Uterus (tissue), 4 donors: ENCODE data around the gene FOS. TPM values are rescaled to one million over a fixed set of nuclear protein-coding genes. Genes with fewer than 3 reads are reported as not detected.

Experiments used
- DNase-seq, 2 donors: peaks; one replicate each; pipeline ENCODE4 v3.0.0-alpha.2; 2019 to 2020
- H3K27ac ChIP-seq, 2 donors: fragments of 200-600 bp; sonication (generic); 1 replicate in 1 of 2; 2 replicates in 1 of 2; pipeline ENCODE4 v1.5.1; 2016 to 2018
- H3K27me3 ChIP-seq, 2 donors: fragments of 200-600 bp; sonication (generic); one replicate each; pipeline ENCODE4 v1.5.1; 2018 to 2019; ENCODE audit warnings: control low read depth in 1 of 2
- H3K36me3 ChIP-seq, 2 donors: fragments of 200-600 bp; sonication (generic); one replicate each; pipeline ENCODE4 v1.5.1; 2019; ENCODE audit warnings: control low read depth in 1 of 2
- H3K4me1 ChIP-seq, 2 donors: fragments of 200-600 bp; sonication (generic); one replicate each; pipeline ENCODE4 v1.5.1; 2018 to 2019; ENCODE audit warnings: control low read depth in 1 of 2
- H3K4me3 ChIP-seq, 2 donors: fragments of 200-600 bp; sonication (generic); 1 replicate in 1 of 2; 2 replicates in 1 of 2; pipeline ENCODE4 v1.5.1; 2018 to 2019; ENCODE audit warnings: mild to moderate bottlenecking in 1 of 2
- H3K9me3 ChIP-seq, 2 donors: fragments of 200-600 bp; sonication (generic); one replicate each; pipeline ENCODE4 v1.5.1; 2019; ENCODE audit warnings: control low read depth in 1 of 2
- CTCF ChIP-seq, 4 experiments: fragments of 200-600 bp in 2 of 4; fragments of 450-650 bp in 2 of 4; sonication (generic) in 2 of 4; IDR thresholded peaks; one replicate each; pipeline ENCODE4 v1.5.1; 2016 to 2019; ENCODE audit warnings: antibody characterized with exemption in 4 of 4, mild to moderate bottlenecking in 2 of 4, moderate library complexity in 1 of 4
- POLR2A ChIP-seq, 2 donors: fragments of 450-650 bp; IDR thresholded peaks; one replicate each; pipeline ENCODE4 v1.6.1; 2016; ENCODE audit warnings: antibody characterized with exemption in 2 of 2, mild to moderate bottlenecking in 1 of 2, moderate library complexity in 1 of 2
- intact Hi-C: fragments of 100-400 bp; cut with DNase I; formaldehyde crosslinking; loops from one replicate; pipeline ENCODE4 v1.15.1; 2023; ENCODE audit warnings: low total_unique reads
- total RNA-seq, 4 donors: library from RNA; depleted of rRNA in 3 of 4; stranded (reverse); fragments of >200 nt in 3 of 4; gene quantifications; one replicate each; pipeline versions ENCODE4 v1.1.0 to v1.2.4, GENCODE V29; 2014 to 2023
- donor health status: DM: yes; HTN: yes; CAD: no.

The FOS gene
- total RNA-seq, 4 donors from 2014 or later, result 29.2 to 1,111 (median 137) TPM

- Histone ChIP-seq H3K9me3 (no peaks in the 10 kb centered on the region), H3K27me3 (no peaks in the 10 kb centered on the region), H3K36me3 (no peaks in the 10 kb centered on the region), H3K4me3 (no peak overlapping the region), H3K27ac (no peak overlapping the region), H3K4me1 (no peaks in the 10 kb centered on the region)
- TF ChIP-seq CTCF (IDR thresholded peaks at IDR 0.05) (no peak), POLR2A (IDR thresholded peaks at IDR 0.05) (no peak)
- no peak for DNase-seq
- intact Hi-C loops, result no loop called here
Measured at GRCh38 chr14:75247286-75247922, 31.2 kb upstream of the FOS start.

- intact Hi-C loops, result no loop called here
Measured at GRCh38 chr14:75247939-75248338, 30.7 kb upstream of the FOS start.

GRCh38 chr14:75249251-75249957, 29.2 kb upstream of the FOS start:
- no peaks in the 10 kb centered on the region for H3K4me1 ChIP-seq
- no peak for TF ChIP-seq POLR2A (IDR thresholded peaks at IDR 0.05)
- no peaks in the 10 kb centered on the region for H3K27me3 ChIP-seq
- DNase-seq, result no peak
- intact Hi-C loops, result no loop called here
- H3K4me3 ChIP-seq, result no peak overlapping the region
- no peaks in the 10 kb centered on the region for H3K36me3 ChIP-seq
- H3K27ac ChIP-seq, result no peak overlapping the region
- H3K9me3 ChIP-seq, result no peaks in the 10 kb centered on the region

More at GRCh38 chr14:75247939-75248338, 30.7 kb upstream of the FOS start:
- TF ChIP-seq CTCF (IDR thresholded peaks at IDR 0.05), result no peak
- no peak for TF ChIP-seq POLR2A (IDR thresholded peaks at IDR 0.05)
- Histone ChIP-seq H3K4me1 (no peaks in the 10 kb centered on the region), H3K27me3 (no peaks in the 10 kb centered on the region), H3K36me3 (no peaks in the 10 kb centered on the region), H3K4me3 (no peak overlapping the region), H3K27ac (no peak overlapping the region), H3K9me3 (no peaks in the 10 kb centered on the region)
- DNase-seq, result no peak

GRCh38 chr14:75249958-75250336, 28.7 kb upstream of the FOS start:
- no peaks in the 10 kb centered on the region for H3K27me3 ChIP-seq
- H3K9me3 ChIP-seq, result no peaks in the 10 kb centered on the region
- H3K36me3 ChIP-seq, result no peaks in the 10 kb centered on the region
- no peak for DNase-seq
- no peaks in the 10 kb centered on the region for H3K4me1 ChIP-seq
- no peak overlapping the region for H3K27ac ChIP-seq
- TF ChIP-seq POLR2A (IDR thresholded peaks at IDR 0.05), result no peak
- no peak for TF ChIP-seq CTCF (IDR thresholded peaks at IDR 0.05)
- intact Hi-C loops, result no loop called here
- no peak overlapping the region for H3K4me3 ChIP-seq

GRCh38 chr14:75250800-75251199, 27.8 kb upstream of the FOS start:
- Histone ChIP-seq H3K4me3 (no peak overlapping the region), H3K36me3 (no peaks in the 10 kb centered on the region), H3K27me3 (no peaks in the 10 kb centered on the region), H3K4me1 (no peaks in the 10 kb centered on the region), H3K9me3 (no peaks in the 10 kb centered on the region), H3K27ac (no peak overlapping the region)
- no peak for DNase-seq
- no peak for TF ChIP-seq POLR2A (IDR thresholded peaks at IDR 0.05)
- no peak for TF ChIP-seq CTCF (IDR thresholded peaks at IDR 0.05)
- intact Hi-C loops, result no loop called here
